Transverse colon (tissue), 4 donors: ENCODE measurements around the gene CDH12.

Source experiments
- CTCF ChIP-seq, 5 experiments: fragments of 200-600 bp in 3 of 5; fragments of 450-650 bp in 2 of 5; sonication (generic) in 3 of 5; IDR thresholded peaks; 1 replicate in 2 of 5; 2 replicates in 3 of 5; pipeline ENCODE4 v1.5.1; 2016 to 2017; ENCODE audit warnings: antibody characterized with exemption in 5 of 5, inconsistent platforms in 3 of 5, mild to moderate bottlenecking in 2 of 5, moderate library complexity in 1 of 5
- EP300 ChIP-seq: sonication (generic); formaldehyde crosslinking; IDR thresholded peaks from one replicate; pipeline ENCODE4 v1.6.1; 2017; ENCODE audit warnings: antibody characterized with exemption, low read depth
- POLR2A ChIP-seq: fragments of 450-650 bp; IDR thresholded peaks from one replicate; pipeline ENCODE4 v1.6.1; 2016; ENCODE audit warnings: antibody characterized with exemption, mild to moderate bottlenecking, moderate library complexity
- POLR2AphosphoS5 ChIP-seq, 3 donors: sonication (generic); formaldehyde crosslinking; IDR thresholded peaks; one replicate each; pipeline ENCODE4 v1.6.1; 2016; ENCODE audit warnings: antibody characterized with exemption in 3 of 3

GRCh38 chr5:22504411-22504810 lies 348.7 kb downstream of the CDH12 start:
- no peak for TF ChIP-seq CTCF (IDR thresholded peaks at IDR 0.05)
- TF ChIP-seq POLR2A = no peak
- no peak for TF ChIP-seq POLR2AphosphoS5 (IDR thresholded peaks at IDR 0.05)
- TF ChIP-seq EP300 = no peak
